Effector memory CD4-positive, alpha-beta T cell (primary cell): ENCODE data around the gene TSPAN11.
"Not testable (repeated sequence)": the region's sequence is repeated elsewhere in the genome, so short reads cannot be mapped to it uniquely, and the experiment has no call there.

ENCODE experiments used
- DNase-seq, 3 donors: peaks; one replicate each; pipeline ENCODE4 v3.0.0-alpha.2; 2020
- H3K27ac ChIP-seq: 2 replicates; pipeline ENCODE4 v1.7.0; 2013; ENCODE audit warnings: mild to moderate bottlenecking, low read length, moderate library complexity; ENCODE audit not compliant: insufficient read depth, poor library complexity, severe bottlenecking
- H3K27me3 ChIP-seq: replicated peaks from 2 replicates; pipeline ENCODE4 v1.7.0; 2013; ENCODE audit warnings: mild to moderate bottlenecking, low read length; ENCODE audit not compliant: insufficient read depth, control insufficient read depth, poor library complexity, severe bottlenecking
- H3K36me3 ChIP-seq: 2 replicates; pipeline ENCODE4 v1.7.0; 2013; ENCODE audit warnings: mild to moderate bottlenecking, low read length, moderate library complexity; ENCODE audit not compliant: control insufficient read depth, insufficient read depth
- H3K4me1 ChIP-seq: 2 replicates; pipeline ENCODE4 v1.7.0; 2013; ENCODE audit warnings: low read length, mild to moderate bottlenecking; ENCODE audit not compliant: control insufficient read depth, insufficient read depth, poor library complexity, severe bottlenecking
- H3K4me3 ChIP-seq: 2 replicates; pipeline ENCODE4 v1.7.0; 2013; ENCODE audit warnings: low read length, low read depth, mild to moderate bottlenecking; ENCODE audit not compliant: insufficient read depth, poor library complexity, severe bottlenecking
- H3K9me3 ChIP-seq: 2 replicates; pipeline ENCODE4 v1.7.0; 2013; ENCODE audit warnings: mild to moderate bottlenecking, low read length, moderate library complexity; ENCODE audit not compliant: control insufficient read depth

Gene TSPAN11

GRCh38 chr12:31021809-31022494 lies 95.4 kb downstream of the TSPAN11 start:
- H3K27ac ChIP-seq: no peak overlapping the region
- no peak overlapping the region for H3K4me3 ChIP-seq
- no peaks in the 10 kb centered on the region for H3K36me3 ChIP-seq
- H3K9me3 ChIP-seq: no peaks in the 10 kb centered on the region
- H3K4me1 ChIP-seq: no peaks in the 10 kb centered on the region
- no peak for DNase-seq
- H3K27me3 ChIP-seq: no peaks in the 10 kb centered on the region

DNA sequence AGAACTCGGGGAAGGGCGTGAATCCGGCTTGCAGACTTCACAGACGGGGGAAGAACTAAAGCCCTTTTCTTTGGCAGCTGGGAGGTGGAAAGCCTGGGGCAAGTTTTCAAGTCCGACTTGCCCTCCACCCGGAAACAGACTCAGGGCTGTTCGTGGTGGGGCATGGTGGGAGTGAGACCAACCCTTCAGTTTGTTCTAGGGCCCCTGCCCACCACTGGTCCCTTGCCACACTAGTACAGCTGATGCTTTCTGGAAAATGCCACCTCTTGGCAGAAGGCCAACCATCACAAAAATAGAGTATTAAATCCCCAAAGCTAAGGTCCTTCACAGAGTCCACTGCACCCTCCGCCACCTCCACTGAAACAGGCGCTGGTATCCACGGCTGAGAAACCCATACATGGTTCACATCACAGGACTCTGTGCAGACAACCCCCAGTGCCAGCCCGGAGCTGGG lies 96.8 kb downstream of the TSPAN11 start:
- H3K9me3 ChIP-seq: no peaks in the 10 kb centered on the region
- no peaks in the 10 kb centered on the region for H3K4me1 ChIP-seq
- H3K27me3 ChIP-seq: no peaks in the 10 kb centered on the region
- H3K27ac ChIP-seq: no peak overlapping the region
- H3K4me3 ChIP-seq: no peak overlapping the region
- DNase-seq: no peak
- no peaks in the 10 kb centered on the region for H3K36me3 ChIP-seq

DNA sequence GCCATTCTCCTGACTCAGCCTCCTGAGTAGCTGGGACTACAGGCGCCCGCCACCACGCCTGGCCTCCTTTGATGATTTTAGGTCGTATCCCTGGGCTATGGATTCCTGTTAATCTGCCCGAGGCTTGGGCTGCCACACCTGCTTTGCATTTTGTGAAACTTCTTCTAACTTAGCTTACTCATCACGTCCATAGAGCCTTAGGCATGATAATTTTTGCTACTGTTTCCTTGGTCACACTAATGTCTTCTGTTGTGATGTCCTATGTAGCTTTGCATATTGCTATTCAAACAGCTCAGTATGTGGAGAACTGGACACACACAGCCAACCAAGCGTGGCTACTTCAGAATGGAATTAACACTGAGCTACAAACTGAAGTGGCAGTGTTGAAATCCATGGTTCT lies 99.7 kb downstream of the TSPAN11 start:
- no peak overlapping the region for H3K4me3 ChIP-seq
- H3K9me3 ChIP-seq: no peaks in the 10 kb centered on the region
- no peaks in the 10 kb centered on the region for H3K36me3 ChIP-seq
- no peaks in the 10 kb centered on the region for H3K27me3 ChIP-seq
- DNase-seq: no peak
- H3K4me1 ChIP-seq: no peaks in the 10 kb centered on the region
- no peak overlapping the region for H3K27ac ChIP-seq

- not testable (repeated sequence) for DNase-seq, H3K4me3 ChIP-seq, H3K27ac ChIP-seq, H3K36me3 ChIP-seq, H3K27me3 ChIP-seq, H3K4me1 ChIP-seq, H3K9me3 ChIP-seq
Measured at GRCh38 chr12:31027006-31027405, 100.5 kb downstream of the TSPAN11 start.

GRCh38 chr12:31029468-31029867 lies 102.9 kb downstream of the TSPAN11 start:
- no peak for DNase-seq
- no peak overlapping the region for H3K4me3 ChIP-seq

GRCh38 chr12:31029916-31030562 lies 103.5 kb downstream of the TSPAN11 start:
- H3K4me3 ChIP-seq: no peak overlapping the region
- no peak for DNase-seq
- no peaks in the 10 kb centered on the region for H3K9me3 ChIP-seq
- no peaks in the 10 kb centered on the region for H3K36me3 ChIP-seq
- no peaks in the 10 kb centered on the region for H3K27me3 ChIP-seq
- H3K27ac ChIP-seq: no peak overlapping the region
- no peaks in the 10 kb centered on the region for H3K4me1 ChIP-seq

More at GRCh38 chr12:31029468-31029867, 102.9 kb downstream of the TSPAN11 start:
- H3K27ac ChIP-seq: no peak overlapping the region
- no peaks in the 10 kb centered on the region for H3K27me3 ChIP-seq
- no peaks in the 10 kb centered on the region for H3K4me1 ChIP-seq
- no peaks in the 10 kb centered on the region for H3K36me3 ChIP-seq
- H3K9me3 ChIP-seq: no peaks in the 10 kb centered on the region

- H3K27ac ChIP-seq: no peak overlapping the region
- H3K4me3 ChIP-seq: no peak overlapping the region
- DNase-seq: no peak
Measured at GRCh38 chr12:31031951-31032335, 105.4 kb downstream of the TSPAN11 start.

GRCh38 chr12:31033146-31033545 lies 106.6 kb downstream of the TSPAN11 start:
- H3K4me1 ChIP-seq: no peaks in the 10 kb centered on the region
- H3K4me3 ChIP-seq: no peak overlapping the region
- H3K27me3 ChIP-seq: no peaks in the 10 kb centered on the region
- H3K27ac ChIP-seq: no peak overlapping the region
- H3K9me3 ChIP-seq: no peaks in the 10 kb centered on the region
- DNase-seq: no peak
- H3K36me3 ChIP-seq: no peaks in the 10 kb centered on the region

More at GRCh38 chr12:31031951-31032335, 105.4 kb downstream of the TSPAN11 start:
- Histone ChIP-seq H3K4me1 (no peaks in the 10 kb centered on the region), H3K9me3 (no peaks in the 10 kb centered on the region), H3K27me3 (no peaks in the 10 kb centered on the region), H3K36me3 (no peaks in the 10 kb centered on the region)

DNA sequence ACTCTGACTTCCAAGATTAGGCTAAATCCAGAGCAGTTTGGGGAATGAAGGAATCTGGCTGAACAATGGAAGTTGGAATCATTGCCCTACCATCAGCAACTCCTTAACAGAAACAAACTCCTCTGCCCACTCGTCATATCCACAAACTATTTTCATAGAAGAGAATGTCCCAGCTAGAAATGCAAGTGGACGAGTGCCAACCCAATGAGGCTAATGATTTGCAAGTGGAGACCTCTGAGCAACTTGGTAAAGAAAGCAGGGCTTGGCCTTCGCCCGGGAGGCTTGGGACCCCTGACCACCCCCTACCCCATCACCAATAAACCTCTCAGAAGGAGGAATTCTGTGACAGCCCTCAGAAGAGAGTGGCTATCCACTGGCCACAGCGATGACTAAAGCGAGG lies 107.1 kb downstream of the TSPAN11 start:
- no peak overlapping the region for H3K4me3 ChIP-seq
- DNase-seq: no peak
- no peak overlapping the region for H3K27ac ChIP-seq
- H3K4me1 ChIP-seq: no peaks in the 10 kb centered on the region
- H3K9me3 ChIP-seq: no peaks in the 10 kb centered on the region
- H3K36me3 ChIP-seq: no peaks in the 10 kb centered on the region
- no peaks in the 10 kb centered on the region for H3K27me3 ChIP-seq

GRCh38 chr12:31034372-31034771 lies 107.8 kb downstream of the TSPAN11 start:
- no peaks in the 10 kb centered on the region for H3K9me3 ChIP-seq
- DNase-seq: no peak
- H3K4me1 ChIP-seq: no peaks in the 10 kb centered on the region
- no peak overlapping the region for H3K27ac ChIP-seq
- no peaks in the 10 kb centered on the region for H3K36me3 ChIP-seq
- no peak overlapping the region for H3K4me3 ChIP-seq
- no peaks in the 10 kb centered on the region for H3K27me3 ChIP-seq
